GM12873 (cell line): Measurements from ENCODE around the gene HOXD9.

Experiments used
- TF ChIP-seq, protein P1 (sequence below): IDR thresholded peaks from 2 replicates; pipeline ENCODE4 v1.5.1; 2012; ENCODE audit warnings: low read depth, mild to moderate bottlenecking, moderate library complexity, low read length, control low read depth; ENCODE audit not compliant: insufficient read depth; ENCODE audit errors: missing control alignments

Gene HOXD9

DNA sequence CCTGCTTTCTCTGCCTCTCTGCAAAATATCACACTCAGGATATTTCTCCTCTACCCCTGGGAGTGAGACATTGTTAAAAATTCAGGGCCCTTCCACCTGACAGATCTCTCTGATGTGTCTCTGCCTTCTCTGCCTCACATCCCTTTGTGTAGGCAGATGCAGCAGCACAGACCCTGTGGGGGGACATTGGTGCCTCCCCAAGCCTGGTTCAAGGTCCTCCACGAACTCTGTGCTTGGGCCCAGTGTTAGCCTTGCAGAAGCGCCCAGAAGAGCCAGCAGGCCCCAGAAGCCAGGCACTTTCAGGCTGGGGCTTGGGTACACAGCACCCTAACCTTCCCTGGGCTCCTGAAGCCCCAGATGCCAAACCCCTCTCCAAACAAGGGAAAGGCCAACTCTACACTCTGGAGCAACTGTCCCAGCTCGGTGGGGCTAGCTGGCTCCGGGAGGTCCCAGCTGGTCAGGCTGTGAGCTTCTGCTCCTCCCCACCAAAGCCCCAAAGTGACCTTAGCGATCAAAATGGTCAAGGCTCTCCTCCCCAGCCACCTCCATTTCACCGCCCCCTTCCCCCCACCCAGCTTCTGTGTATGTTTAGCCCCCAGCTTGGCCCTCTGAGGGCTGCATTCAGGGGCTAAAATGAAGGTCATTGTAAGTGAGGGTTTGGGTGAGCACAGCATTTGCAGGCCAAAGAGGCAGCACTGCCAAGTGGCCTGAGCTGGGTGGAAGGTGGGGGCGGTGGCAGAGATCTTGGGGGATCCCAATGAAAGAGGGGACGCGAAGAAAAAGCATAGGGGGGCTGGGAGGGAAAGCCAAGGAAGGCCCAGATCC lies 2.6 kb downstream of the HOXD9 start:
- TF ChIP-seq, protein P1, sequence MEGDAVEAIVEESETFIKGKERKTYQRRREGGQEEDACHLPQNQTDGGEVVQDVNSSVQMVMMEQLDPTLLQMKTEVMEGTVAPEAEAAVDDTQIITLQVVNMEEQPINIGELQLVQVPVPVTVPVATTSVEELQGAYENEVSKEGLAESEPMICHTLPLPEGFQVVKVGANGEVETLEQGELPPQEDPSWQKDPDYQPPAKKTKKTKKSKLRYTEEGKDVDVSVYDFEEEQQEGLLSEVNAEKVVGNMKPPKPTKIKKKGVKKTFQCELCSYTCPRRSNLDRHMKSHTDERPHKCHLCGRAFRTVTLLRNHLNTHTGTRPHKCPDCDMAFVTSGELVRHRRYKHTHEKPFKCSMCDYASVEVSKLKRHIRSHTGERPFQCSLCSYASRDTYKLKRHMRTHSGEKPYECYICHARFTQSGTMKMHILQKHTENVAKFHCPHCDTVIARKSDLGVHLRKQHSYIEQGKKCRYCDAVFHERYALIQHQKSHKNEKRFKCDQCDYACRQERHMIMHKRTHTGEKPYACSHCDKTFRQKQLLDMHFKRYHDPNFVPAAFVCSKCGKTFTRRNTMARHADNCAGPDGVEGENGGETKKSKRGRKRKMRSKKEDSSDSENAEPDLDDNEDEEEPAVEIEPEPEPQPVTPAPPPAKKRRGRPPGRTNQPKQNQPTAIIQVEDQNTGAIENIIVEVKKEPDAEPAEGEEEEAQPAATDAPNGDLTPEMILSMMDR, result no peak

DNA sequence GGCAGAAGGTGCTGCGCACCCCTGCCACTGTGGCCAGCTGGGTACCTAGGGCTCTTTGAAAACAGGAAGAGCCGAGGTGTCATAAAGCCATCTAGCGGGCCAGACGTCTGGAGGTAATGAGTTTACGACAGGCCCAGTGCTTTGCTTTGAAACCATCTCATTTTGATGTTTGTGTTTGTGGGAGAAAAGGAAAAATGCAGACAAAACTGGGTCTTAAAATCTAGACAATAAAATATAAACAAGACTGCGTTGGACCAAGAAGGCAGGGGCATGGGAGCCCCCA lies 3.2 kb downstream of the HOXD9 start:
- TF ChIP-seq, protein P1, result no peak

DNA sequence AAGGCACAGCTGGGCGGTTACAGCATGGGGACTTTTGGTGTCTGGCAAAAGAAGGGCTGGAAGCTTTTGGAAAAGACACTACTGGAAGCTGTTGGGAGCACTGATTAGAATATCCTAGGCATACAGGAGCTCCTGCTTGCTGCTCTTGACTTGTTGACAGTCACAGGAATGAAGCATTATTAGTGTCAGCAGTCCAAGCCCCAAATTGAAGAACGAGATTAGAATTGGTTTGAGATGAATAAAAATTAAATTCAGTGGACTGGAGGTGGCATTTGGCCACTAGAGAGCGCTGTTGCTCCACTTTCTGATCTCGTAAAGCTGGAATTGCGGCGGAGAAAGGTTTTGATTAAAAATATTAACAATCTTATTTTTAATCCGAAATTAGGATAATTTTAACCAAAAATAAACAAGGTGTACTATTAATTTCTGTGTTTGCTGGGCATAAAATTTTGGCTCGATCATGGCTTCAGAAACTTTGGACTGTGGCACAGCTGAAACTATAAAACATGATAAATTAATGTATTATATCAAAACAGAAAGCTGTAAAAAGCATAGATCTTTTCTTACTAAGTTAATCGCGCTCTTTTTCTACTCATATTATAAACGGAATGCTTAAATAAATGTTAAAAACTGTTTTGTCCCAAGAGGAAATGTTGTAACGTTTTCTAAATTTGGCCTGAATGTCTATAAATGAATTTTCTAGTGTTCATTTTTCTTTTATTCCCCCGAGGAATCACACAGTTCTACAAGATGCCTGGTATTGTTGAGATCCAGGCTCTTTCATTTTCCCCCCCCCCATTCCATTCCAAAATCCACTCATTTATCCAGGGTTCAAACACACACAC lies 4.6 kb downstream of the HOXD9 start:
- TF ChIP-seq, protein P1, result peak; percentile 70

DNA sequence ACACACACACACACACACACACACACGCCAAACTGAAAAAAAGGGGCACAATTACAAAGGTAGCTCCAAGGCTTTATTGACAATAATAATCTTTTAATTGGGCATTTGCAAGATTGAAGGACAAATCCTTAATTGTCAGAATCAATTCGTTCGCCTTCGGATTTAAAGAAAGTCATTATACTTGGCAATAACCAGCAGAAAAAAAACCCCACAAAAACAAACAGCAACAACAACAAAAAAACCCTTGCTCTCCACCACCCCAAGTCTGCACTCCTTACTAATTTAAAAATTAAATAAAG lies 5.2 kb downstream of the HOXD9 start:
- TF ChIP-seq, protein P1, result no peak

DNA sequence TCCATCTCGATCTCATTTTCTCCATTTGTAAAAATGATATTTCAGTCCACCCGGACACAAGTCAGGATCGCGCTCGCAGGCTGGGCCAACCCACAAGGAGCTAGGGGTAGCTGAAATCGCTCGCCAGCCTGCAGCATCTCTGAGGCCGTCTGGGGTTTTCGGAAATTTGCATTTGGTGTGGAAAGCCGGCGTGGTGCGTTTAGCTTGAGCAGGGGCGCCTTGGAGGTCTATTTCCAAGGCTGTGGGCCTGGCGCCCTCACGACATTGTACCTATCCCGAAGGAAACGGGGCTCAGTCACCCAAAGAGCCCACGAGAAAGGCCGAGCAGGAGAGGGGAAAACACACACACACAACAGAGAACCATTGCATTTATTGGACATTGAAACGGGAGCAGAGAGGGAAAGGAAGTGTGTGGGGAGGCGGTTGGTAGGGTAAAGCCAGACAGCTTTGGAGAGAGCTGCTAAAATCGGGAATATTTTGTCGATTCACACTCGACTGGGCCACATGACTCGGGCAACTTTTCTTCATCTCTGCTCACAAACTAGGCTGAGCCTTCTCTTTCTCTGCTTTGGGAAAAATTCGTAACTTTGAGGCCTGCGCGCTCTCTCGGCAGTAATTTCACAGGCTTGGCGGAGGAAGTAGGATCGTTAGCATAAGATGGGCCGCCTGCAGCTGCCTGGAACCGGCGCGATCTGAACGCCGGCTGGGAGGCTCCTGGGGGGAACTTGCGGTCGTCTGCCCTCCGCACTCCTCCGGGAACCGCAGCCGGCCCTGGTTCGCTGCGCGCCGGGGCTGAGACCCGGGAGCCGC lies 5.9 kb downstream of the HOXD9 start:
- TF ChIP-seq, protein P1, result no peak

DNA sequence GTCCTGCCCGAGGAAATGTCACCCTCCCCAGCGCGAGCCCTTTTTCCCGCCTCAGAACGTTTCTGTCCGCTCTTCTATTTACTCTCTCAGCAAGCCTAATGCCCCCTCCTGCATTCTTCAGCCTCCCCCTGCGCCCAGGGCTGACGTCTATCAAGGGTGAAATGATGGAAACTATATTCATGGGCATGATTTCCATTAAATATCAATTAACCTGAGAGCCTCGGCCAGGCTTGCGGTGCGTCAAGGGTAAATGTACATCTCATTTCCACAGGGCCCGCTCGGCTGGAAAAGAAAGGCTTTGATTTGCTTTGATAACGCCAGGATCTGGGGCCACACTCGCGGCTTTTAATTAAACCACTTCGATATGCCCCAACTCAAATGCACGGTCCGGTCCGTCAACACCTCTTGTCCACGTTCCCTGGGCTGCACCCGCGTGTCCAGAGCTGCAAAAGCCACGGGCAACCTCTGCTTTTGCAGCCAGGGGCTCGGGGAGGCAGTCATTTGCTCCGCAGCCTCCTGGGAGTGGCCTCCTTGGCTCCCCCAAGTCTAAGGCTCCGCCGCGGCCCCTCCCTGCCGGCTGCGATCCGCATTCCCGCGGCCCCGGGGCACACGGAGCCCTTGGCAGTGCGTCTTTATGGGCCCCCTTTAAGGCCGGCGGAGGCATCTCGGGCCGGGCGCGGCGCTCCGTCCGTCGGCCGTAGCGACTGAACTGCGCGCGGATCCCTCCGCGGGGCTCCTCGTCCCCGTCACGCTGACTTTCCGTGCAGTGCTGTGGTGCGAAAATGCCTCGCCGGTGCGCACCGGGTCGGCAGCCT lies 6.7 kb downstream of the HOXD9 start, which contains the start of gene HOXD8:
Gene HOXD8 (plus strand): TSS at position 724 of the 815 bp plus-strand sequence. CDS start 662 bp downstream, outside the sequence.
- TF ChIP-seq, protein P1, result no peak
